Hematopoietic multipotent progenitor cell (in vitro differentiated cells): ENCODE measurements around the gene ADAM10. TPM values are rescaled to one million over a fixed set of nuclear protein-coding genes. Genes with fewer than 3 reads are reported as not detected.
A peak's percentile ranks its signal among the peaks of the same experiment; 100 is the strongest.
"Not testable (repeated sequence)": the region's sequence is repeated elsewhere in the genome, so short reads cannot be mapped to it uniquely, and the experiment has no call there.

Experiments used
- DNase-seq, 3 donors: peaks; one replicate each; pipeline ENCODE4 v3.0.0-alpha.2; 2011 to 2015; ENCODE audit warnings: low read depth in 2 of 3, low spot score in 2 of 3
- total RNA-seq: library from RNA; depleted of rRNA; stranded (reverse); fragments of >200 nt; gene quantifications from one replicate; pipeline ENCODE4 v1.2.3, GENCODE V29; 2012

The ADAM10 gene
- total RNA-seq, 1 donor = 57.6 TPM

GRCh38 chr15:58622877-58623276 is 126.6 kb downstream of the ADAM10 start:
- no peak for DNase-seq

- DNase-seq = not testable (repeated sequence)
Observed at GRCh38 chr15:58620268-58620667, 129.2 kb downstream of the ADAM10 start.

- no peak for DNase-seq
Observed at GRCh38 chr15:58616171-58616570, 133.3 kb downstream of the ADAM10 start.

- no peak for DNase-seq
Observed at GRCh38 chr15:58611731-58612676, 137.5 kb downstream of the ADAM10 start.

- DNase-seq = no peak
Observed at GRCh38 chr15:58608711-58609110, 140.8 kb downstream of the ADAM10 start.

GRCh38 chr15:58608129-58608590 is 141.3 kb downstream of the ADAM10 start:
- peak in 1 of 3 donors; percentile 8 for DNase-seq

- no peak for DNase-seq
Observed at GRCh38 chr15:58606577-58607080, 142.9 kb downstream of the ADAM10 start.

GRCh38 chr15:58605931-58606530 is 143.5 kb downstream of the ADAM10 start:
- peak in 1 of 3 donors; percentile 14 for DNase-seq

GRCh38 chr15:58604455-58604923 is 145.0 kb downstream of the ADAM10 start:
- no peak for DNase-seq

GRCh38 chr15:58603927-58604326 is 145.6 kb downstream of the ADAM10 start:
- DNase-seq = not testable (repeated sequence)

GRCh38 chr15:58602823-58603222 is 146.7 kb downstream of the ADAM10 start:
- DNase-seq = no peak

GRCh38 chr15:58598829-58599210 is 150.7 kb downstream of the ADAM10 start:
- DNase-seq = no peak

GRCh38 chr15:58597943-58598828 is 151.3 kb downstream of the ADAM10 start:
- peak in 1 of 3 donors; percentile 21 for DNase-seq

GRCh38 chr15:58595516-58596263 is 153.8 kb downstream of the ADAM10 start:
- no peak for DNase-seq

GRCh38 chr15:58594898-58595297 is 154.6 kb downstream of the ADAM10 start:
- DNase-seq = no peak

GRCh38 chr15:58593870-58594269 is 155.6 kb downstream of the ADAM10 start:
- DNase-seq = no peak

- DNase-seq = no peak
Observed at GRCh38 chr15:58590926-58591325, 158.6 kb downstream of the ADAM10 start.

GRCh38 chr15:58590236-58590635 is 159.3 kb downstream of the ADAM10 start:
- no peak for DNase-seq

- no peak for DNase-seq
Observed at GRCh38 chr15:58589047-58589446, 160.5 kb downstream of the ADAM10 start.

- DNase-seq = no peak
Observed at GRCh38 chr15:58588096-58588495, 161.4 kb downstream of the ADAM10 start.
